Calu3 (cell line): ENCODE measurements around the gene GTSE1. TPM values are rescaled to one million over a fixed set of nuclear protein-coding genes. Genes with fewer than 3 reads are reported as not detected.
A peak's percentile ranks its signal among the peaks of the same experiment; 100 is the strongest.
"Not testable (repeated sequence)": the region's sequence is repeated elsewhere in the genome, so short reads cannot be mapped to it uniquely, and the experiment has no call there.

Experiments
- BruUV-seq: library from RNA; stranded (reverse); fragments of 400-500 nt; replicated peaks from 2 replicates; lab custom pipeline; 2021; lab: Mats Ljungman, UMichigan
- CTCF ChIA-PET: fragments of 300-600 bp; sonication (Branson Sonifier 250); formaldehyde crosslinking; loops from one replicate; lab custom pipeline; 2022; ENCODE audit warnings: antibody characterized with exemption; lab: Charles Lee
- DNase-seq: peaks from one replicate; pipeline ENCODE4 v3.0.0; 2022
- H3K27ac Mint-ChIP-seq: one replicate; pipeline ENCODE4 v1.8.0; 2022; ENCODE audit warnings: mixed read lengths; ENCODE audit not compliant: unreplicated experiment
- H3K27me3 Mint-ChIP-seq: one replicate; pipeline ENCODE4 v1.8.0; 2022; ENCODE audit warnings: mixed read lengths; ENCODE audit not compliant: unreplicated experiment
- H3K36me3 Mint-ChIP-seq: one replicate; pipeline ENCODE4 v1.8.0; 2022; ENCODE audit warnings: mild to moderate bottlenecking, moderate library complexity, mixed read lengths; ENCODE audit not compliant: insufficient read depth, unreplicated experiment
- H3K4me1 Mint-ChIP-seq: one replicate; pipeline ENCODE4 v1.8.0; 2022; ENCODE audit warnings: mild to moderate bottlenecking, low read depth, mixed read lengths; ENCODE audit not compliant: unreplicated experiment
- H3K4me3 Mint-ChIP-seq: one replicate; pipeline ENCODE4 v1.8.0; 2022; ENCODE audit warnings: mild to moderate bottlenecking, low read depth, moderate library complexity, mixed read lengths; ENCODE audit not compliant: unreplicated experiment
- H3K9me3 Mint-ChIP-seq: one replicate; pipeline ENCODE4 v1.8.0; 2022; ENCODE audit warnings: low read depth, mixed read lengths; ENCODE audit not compliant: unreplicated experiment
- CTCF ChIP-seq: fragments of 200-600 bp; IDR thresholded peaks from one replicate; pipeline ENCODE4 v1.8.0; 2022; ENCODE audit warnings: antibody characterized with exemption; ENCODE audit not compliant: unreplicated experiment
- intact Hi-C: fragments of 100-400 bp; cut with micrococcal nuclease; formaldehyde crosslinking; loops from one replicate; pipeline ENCODE4 v1.10.0; 2022; ENCODE audit not compliant: unreplicated experiment
- total RNA-seq: library from RNA; stranded (reverse); gene quantifications from 2 replicates; pipeline ENCODE4 v1.2.3, GENCODE V29; 2022

Gene GTSE1
- total RNA-seq, 1 experiment from 2014 or later = 53.5 TPM

- CTCF ChIA-PET = interaction anchor here (0.7 to 1.1 kb wide), 2 partner anchors 181 to 951 kb away, joined by 3 to 6 read pairs; no protein-coding TSS in a partner anchor
- no TSS peak for BruUV-seq
- intact Hi-C loops = no loop called here
- no peaks in the 10 kb centered on the region for H3K27me3 Mint-ChIP-seq
- no peaks in the 10 kb centered on the region for H3K9me3 Mint-ChIP-seq
- H3K4me3 Mint-ChIP-seq = no peak overlapping the region
- peaks cover 32% of the 10 kb centered on the region for H3K4me1 Mint-ChIP-seq
- no peak for TF ChIP-seq CTCF
- H3K36me3 Mint-ChIP-seq = peaks cover 27% of the 10 kb centered on the region
- H3K27ac Mint-ChIP-seq = peak overlapping the region; percentile 64
- DNase-seq = no peak
Observed at GRCh38 chr22:46303347-46303965, 6.8 kb downstream of the GTSE1 start.

- BruUV-seq = no TSS peak
- CTCF ChIA-PET = no interaction called here
- no peak for TF ChIP-seq CTCF
- DNase-seq = no peak
- no peaks in the 10 kb centered on the region for H3K27me3 Mint-ChIP-seq
- no peak overlapping the region for H3K4me3 Mint-ChIP-seq
- H3K36me3 Mint-ChIP-seq = peaks cover 38% of the 10 kb centered on the region
- H3K27ac Mint-ChIP-seq = no peak overlapping the region
- no peaks in the 10 kb centered on the region for H3K9me3 Mint-ChIP-seq
- peaks cover 10% of the 10 kb centered on the region for H3K4me1 Mint-ChIP-seq
- intact Hi-C loops = no loop called here
Observed at GRCh38 chr22:46308283-46308988, 11.8 kb downstream of the GTSE1 start.

GRCh38 chr22:46309526-46310085 lies 12.9 kb downstream of the GTSE1 start:
- DNase-seq = no peak
- Mint-ChIP-seq H3K4me1 (peaks cover 8% of the 10 kb centered on the region), H3K27ac (no peak overlapping the region), H3K27me3 (no peaks in the 10 kb centered on the region), H3K36me3 (peaks cover 34% of the 10 kb centered on the region), H3K9me3 (no peaks in the 10 kb centered on the region), H3K4me3 (no peak overlapping the region)
- CTCF ChIA-PET = interaction anchor here (0.7 kb wide), 1 partner anchor 855 kb away, joined by 3 read pairs; no protein-coding TSS in a partner anchor
- intact Hi-C loops = loop anchor here (10.0 kb wide), 1 partner anchor 315 kb away; no protein-coding TSS in a partner anchor
- TF ChIP-seq CTCF = no peak
- BruUV-seq = no TSS peak

GRCh38 chr22:46312056-46312455 lies 15.4 kb downstream of the GTSE1 start:
- no peaks in the 10 kb centered on the region for H3K27me3 Mint-ChIP-seq
- no peak overlapping the region for H3K27ac Mint-ChIP-seq
- CTCF ChIA-PET = interaction anchor here (0.7 kb wide), 1 partner anchor 190 kb away, joined by 3 read pairs; no protein-coding TSS in a partner anchor
- no TSS peak for BruUV-seq
- H3K36me3 Mint-ChIP-seq = peaks cover 44% of the 10 kb centered on the region
- DNase-seq = no peak
- no peak overlapping the region for H3K4me3 Mint-ChIP-seq
- intact Hi-C loops = loop anchor here (10.0 kb wide), 1 partner anchor 317 kb away; no protein-coding TSS in a partner anchor
- no peak for TF ChIP-seq CTCF
- H3K9me3 Mint-ChIP-seq = no peaks in the 10 kb centered on the region
- peaks cover 1% of the 10 kb centered on the region for H3K4me1 Mint-ChIP-seq

- H3K27me3 Mint-ChIP-seq, H3K9me3 Mint-ChIP-seq, CTCF ChIA-PET, H3K27ac Mint-ChIP-seq, H3K4me1 Mint-ChIP-seq, DNase-seq, BruUV-seq, H3K4me3 Mint-ChIP-seq: not testable (repeated sequence)
- H3K36me3 Mint-ChIP-seq = peaks cover 51% of the 10 kb centered on the region
- intact Hi-C loops = loop anchor here (10.0 kb wide), 1 partner anchor 318 kb away; no protein-coding TSS in a partner anchor
Observed at GRCh38 chr22:46312848-46313247, 16.2 kb downstream of the GTSE1 start.
